ENCODE measurements around the gene PAGE2B. TPM values are rescaled to one million over a fixed set of nuclear protein-coding genes. Genes with fewer than 3 reads are reported as not detected.
"Not testable (repeated sequence)": the region's sequence is repeated elsewhere in the genome, so short reads cannot be mapped to it uniquely, and the experiment has no call there.

PAGE2B gene
- total RNA-seq, 3 donors from 2014 or later = not detected

- H3K4me3 ChIP-seq = no peak overlapping the region
These were observed 34.5 kb downstream of the PAGE2B start for GRCh38 chrX:55109306-55109705.

DNA sequence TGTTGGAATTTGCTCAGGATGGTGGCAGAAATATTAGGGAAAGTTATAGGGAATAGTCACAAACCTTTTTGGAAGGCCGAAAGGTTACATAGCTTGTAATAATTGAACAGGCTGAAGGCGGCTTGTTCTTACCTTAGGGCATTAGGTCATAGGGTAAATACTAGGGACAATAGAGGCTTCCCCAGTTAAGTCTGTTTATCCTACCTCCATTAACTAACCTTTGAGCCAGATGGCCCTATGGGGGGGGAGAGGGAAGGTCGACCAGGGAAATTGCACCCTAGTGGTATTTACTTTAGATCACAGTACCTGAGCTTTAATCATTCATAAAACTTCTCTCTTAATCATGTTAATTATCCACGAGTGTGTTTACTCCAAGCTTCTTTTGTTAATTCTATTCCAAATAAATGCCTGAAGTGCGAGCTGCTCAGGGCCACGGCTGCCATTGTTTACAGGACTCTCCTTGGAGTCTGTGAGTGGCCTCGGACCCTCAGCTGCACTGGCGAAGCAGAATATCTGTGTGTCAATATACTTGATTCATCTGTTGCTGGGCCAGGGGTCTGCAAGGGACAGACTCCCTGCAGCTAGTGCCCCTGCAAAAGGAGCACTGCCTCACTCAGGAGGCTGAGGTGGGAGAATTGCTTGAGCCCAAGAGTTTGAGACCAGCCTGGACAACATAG is 36.9 kb downstream of the PAGE2B start:
- H3K4me3 ChIP-seq = no peak overlapping the region
- no peaks in the 10 kb centered on the region for H3K36me3 ChIP-seq
- TF ChIP-seq POLR2A (IDR thresholded peaks at IDR 0.05) (no peak), CTCF (IDR thresholded peaks at IDR 0.05) (no peak), POLR2AphosphoS5 (IDR thresholded peaks at IDR 0.05) (no peak)
- no peak for DNase-seq (ENCODE audit: low spot score in 2 of 2)
- H3K4me1 ChIP-seq = no peaks in the 10 kb centered on the region
- H3K27ac ChIP-seq = no peak overlapping the region
- H3K9me3 ChIP-seq = no peaks in the 10 kb centered on the region
- intact Hi-C loops (cut with DNase I; ENCODE audit: low total_unique reads) = no loop called here
- peaks cover 0 to 18% of the 10 kb centered on the region in 2 donors for H3K27me3 ChIP-seq

More at GRCh38 chrX:55109306-55109705, 34.5 kb downstream of the PAGE2B start:
- H3K27me3 ChIP-seq = peaks cover 0 to 10% of the 10 kb centered on the region in 2 donors
- intact Hi-C loops (cut with DNase I; ENCODE audit: low total_unique reads) = no loop called here
- TF ChIP-seq CTCF (IDR thresholded peaks at IDR 0.05) (no peak), POLR2AphosphoS5 (IDR thresholded peaks at IDR 0.05) (no peak), POLR2A (IDR thresholded peaks at IDR 0.05) (no peak)
- no peaks in the 10 kb centered on the region for H3K36me3 ChIP-seq
- no peaks in the 10 kb centered on the region for H3K9me3 ChIP-seq
- DNase-seq (ENCODE audit: low spot score in 2 of 2) = no peak
- no peaks in the 10 kb centered on the region for H3K4me1 ChIP-seq
- H3K27ac ChIP-seq = no peak overlapping the region

- H3K4me3 ChIP-seq; intact Hi-C loops (cut with DNase I; ENCODE audit: low total_unique reads): not testable (repeated sequence)
- H3K27me3 ChIP-seq = peaks cover 0 to 40% of the 10 kb centered on the region in 2 donors
These were observed 41.8 kb downstream of the PAGE2B start for GRCh38 chrX:55116589-55116988.

GRCh38 chrX:55118574-55118973 is 43.7 kb downstream of the PAGE2B start:
- TF ChIP-seq POLR2AphosphoS5 (IDR thresholded peaks at IDR 0.05) (no peak), CTCF (IDR thresholded peaks at IDR 0.05) (no peak), POLR2A (IDR thresholded peaks at IDR 0.05) (no peak)
- intact Hi-C loops (cut with DNase I; ENCODE audit: low total_unique reads) = no loop called here
- Histone ChIP-seq H3K9me3 (no peaks in the 10 kb centered on the region), H3K27me3 (peaks cover 0 to 54% of the 10 kb centered on the region in 2 donors), H3K4me3 (no peak overlapping the region), H3K27ac (no peak overlapping the region), H3K4me1 (no peaks in the 10 kb centered on the region), H3K36me3 (no peaks in the 10 kb centered on the region)
- no peak for DNase-seq (ENCODE audit: low spot score in 2 of 2)

More at GRCh38 chrX:55116589-55116988, 41.8 kb downstream of the PAGE2B start:
- not testable (repeated sequence) for H3K9me3 ChIP-seq; DNase-seq (ENCODE audit: low spot score in 2 of 2); H3K36me3 ChIP-seq; H3K4me1 ChIP-seq; H3K27ac ChIP-seq

- no peak overlapping the region for H3K4me3 ChIP-seq
- intact Hi-C loops (cut with DNase I; ENCODE audit: low total_unique reads) = no loop called here
- H3K4me1 ChIP-seq = no peaks in the 10 kb centered on the region
- H3K27ac ChIP-seq = no peak overlapping the region
- no peak for DNase-seq (ENCODE audit: low spot score in 2 of 2)
- H3K9me3 ChIP-seq = no peaks in the 10 kb centered on the region
- TF ChIP-seq CTCF (IDR thresholded peaks at IDR 0.05) (no peak), POLR2A (IDR thresholded peaks at IDR 0.05) (no peak), POLR2AphosphoS5 (IDR thresholded peaks at IDR 0.05) (no peak)
- H3K36me3 ChIP-seq = no peaks in the 10 kb centered on the region
- peaks cover 0 to 58% of the 10 kb centered on the region in 2 donors for H3K27me3 ChIP-seq
These were observed 44.4 kb downstream of the PAGE2B start for GRCh38 chrX:55119271-55119670.
